Subcutaneous abdominal adipose tissue (tissue), 5 donors: ENCODE measurements around the gene POLD3.

Source experiments
- H3K27ac ChIP-seq: one replicate; pipeline ENCODE4 v1.7.0; 2013; ENCODE audit warnings: low read depth, mild to moderate bottlenecking, inconsistent platforms, low read length, moderate library complexity
- H3K27me3 ChIP-seq, 5 donors: one replicate each; pipeline ENCODE4 v1.7.0; 2013; ENCODE audit warnings: low read length in 5 of 5, inconsistent platforms in 1 of 5; ENCODE audit not compliant: control insufficient read depth in 5 of 5, insufficient read depth in 4 of 5
- H3K36me3 ChIP-seq, 5 donors: one replicate each; pipeline ENCODE4 v1.7.0; 2013; ENCODE audit warnings: low read length in 5 of 5; ENCODE audit not compliant: control insufficient read depth in 5 of 5, insufficient read depth in 5 of 5
- H3K4me1 ChIP-seq, 5 donors: one replicate each; pipeline ENCODE4 v1.7.0; 2013; ENCODE audit warnings: low read length in 5 of 5, mild to moderate bottlenecking in 3 of 5, moderate library complexity in 1 of 5; ENCODE audit not compliant: control insufficient read depth in 5 of 5, insufficient read depth in 5 of 5
- H3K4me3 ChIP-seq, 5 donors: one replicate each; pipeline ENCODE4 v1.7.0; 2013; ENCODE audit warnings: low read length in 5 of 5, low read depth in 1 of 5
- H3K9ac ChIP-seq, 5 donors: one replicate each; pipeline ENCODE4 v1.7.0; 2013; ENCODE audit warnings: low read length in 5 of 5, mild to moderate bottlenecking in 4 of 5, moderate library complexity in 3 of 5
- H3K9me3 ChIP-seq, 5 donors: one replicate each; pipeline ENCODE4 v1.7.0; 2013; ENCODE audit warnings: low read length in 5 of 5; ENCODE audit not compliant: control insufficient read depth in 5 of 5
- donor health status: healthy.
- donor health status: healthy.
- donor health status: healthy.
- donor health status: healthy.
- donor health status: healthy.

Gene POLD3

DNA sequence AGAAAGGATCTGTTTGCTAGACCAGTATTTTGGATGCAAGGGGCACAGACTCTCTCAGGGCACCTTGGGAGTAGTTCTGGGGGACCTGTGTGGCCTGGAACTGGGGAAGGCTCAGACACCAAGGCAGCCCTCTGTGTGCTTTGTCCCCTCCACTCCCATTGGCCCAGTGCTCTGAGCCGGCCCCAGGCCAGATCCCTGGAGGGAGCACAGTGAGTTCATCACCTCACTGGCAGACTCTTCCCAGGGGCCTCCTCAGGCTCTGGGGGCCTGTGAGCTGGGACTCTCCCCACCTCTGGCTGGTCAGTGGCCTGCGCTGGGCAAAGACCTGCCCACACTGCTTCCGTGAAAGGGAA, 87.1 kb downstream of the POLD3 start:
- Histone ChIP-seq H3K9me3 (no peaks in the 10 kb centered on the region), H3K27ac (no peak overlapping the region), H3K27me3 (no peaks in the 10 kb centered on the region)

DNA sequence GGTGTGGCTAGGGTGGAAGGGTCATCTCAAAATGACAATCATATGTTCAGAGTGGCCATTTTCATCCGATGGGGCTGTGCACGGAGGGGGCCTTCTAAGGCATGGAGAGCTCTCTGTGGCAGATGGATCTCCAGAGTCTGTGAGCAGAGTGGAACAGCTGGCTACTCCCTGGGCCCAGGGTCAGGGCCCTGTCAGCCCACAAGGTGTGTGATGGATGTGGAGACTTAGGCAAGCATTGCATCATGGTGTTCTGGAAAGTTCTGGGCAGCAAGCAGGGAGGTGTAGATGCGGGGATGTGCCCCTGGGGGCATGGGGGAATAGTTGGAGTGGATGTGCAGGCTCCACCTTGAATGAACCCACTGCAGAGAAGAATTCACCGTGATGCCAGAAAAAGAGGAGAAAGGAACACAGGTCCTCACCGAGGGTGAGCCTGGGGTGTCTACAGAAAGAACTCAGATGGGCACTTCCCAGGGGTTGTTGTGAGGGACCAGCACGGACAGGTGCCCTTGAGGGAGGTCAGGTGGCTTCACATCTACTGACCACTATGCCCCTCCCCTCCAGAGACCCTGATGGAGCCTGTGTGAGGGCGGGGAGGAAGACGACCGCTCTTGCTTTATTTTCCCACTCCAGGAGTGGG, 87.8 kb downstream of the POLD3 start:
- Histone ChIP-seq H3K4me3 (no peak overlapping the region), H3K4me1 (peaks cover 0 to 11% (median 8%) of the 10 kb centered on the region in 5 donors), H3K9ac (no peak overlapping the region), H3K9me3 (no peaks in the 10 kb centered on the region), H3K27me3 (no peaks in the 10 kb centered on the region), H3K27ac (no peak overlapping the region), H3K36me3 (no peaks in the 10 kb centered on the region)

More for the DNA sequence above, 87.1 kb downstream of the POLD3 start:
- Histone ChIP-seq H3K4me1 (peaks cover 0 to 10% (median 8%) of the 10 kb centered on the region in 5 donors), H3K9ac (no peak overlapping the region), H3K4me3 (no peak overlapping the region), H3K36me3 (no peaks in the 10 kb centered on the region)

DNA sequence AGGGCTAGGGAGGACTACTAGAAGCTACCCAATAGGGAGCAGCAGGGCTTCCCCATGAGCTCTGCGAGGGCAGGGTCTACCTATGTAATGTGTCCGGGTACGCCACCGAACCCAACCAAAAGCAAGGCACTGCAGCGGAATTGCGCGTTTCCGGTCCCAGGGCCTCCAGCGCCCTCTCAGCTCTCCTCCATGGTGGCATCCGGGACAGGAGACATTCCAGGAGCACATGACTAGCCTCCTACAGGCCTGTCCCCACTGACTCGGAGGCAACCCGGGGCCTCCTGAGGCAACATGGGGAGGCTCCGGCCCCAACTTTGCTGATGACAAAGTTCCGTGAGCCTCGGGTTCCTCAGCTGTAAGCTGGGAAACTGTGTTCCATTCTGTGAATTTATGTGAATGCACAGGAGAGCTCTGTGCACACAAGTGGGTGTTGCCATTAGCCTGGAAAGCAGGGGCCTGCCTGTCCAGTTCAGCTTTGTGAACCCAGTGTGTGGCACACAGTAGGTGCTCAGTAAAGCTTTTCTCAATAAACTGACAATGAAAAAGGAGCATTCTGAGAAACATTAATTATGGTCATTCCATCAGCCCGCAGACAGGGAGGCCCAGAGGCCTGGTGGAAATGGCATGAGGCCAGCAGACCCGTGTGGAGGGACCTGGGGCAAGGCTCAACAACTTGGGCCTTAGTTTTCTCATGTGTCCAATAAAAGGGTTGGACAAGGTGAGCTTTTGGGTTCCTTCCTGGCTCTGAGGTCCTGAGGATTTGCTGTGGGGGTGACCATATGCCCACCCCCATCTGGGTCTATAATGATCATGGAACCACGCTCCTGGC, 88.5 kb downstream of the POLD3 start:
- no peaks in the 10 kb centered on the region for H3K36me3 ChIP-seq
- H3K4me1 ChIP-seq = peaks cover 0 to 11% (median 8%) of the 10 kb centered on the region in 5 donors
- H3K9me3 ChIP-seq = peaks cover 0 to 3% (median 0%) of the 10 kb centered on the region in 5 donors
- H3K27ac ChIP-seq = no peak overlapping the region
- H3K27me3 ChIP-seq = no peaks in the 10 kb centered on the region
- no peak overlapping the region for H3K4me3 ChIP-seq
- no peak overlapping the region for H3K9ac ChIP-seq

DNA sequence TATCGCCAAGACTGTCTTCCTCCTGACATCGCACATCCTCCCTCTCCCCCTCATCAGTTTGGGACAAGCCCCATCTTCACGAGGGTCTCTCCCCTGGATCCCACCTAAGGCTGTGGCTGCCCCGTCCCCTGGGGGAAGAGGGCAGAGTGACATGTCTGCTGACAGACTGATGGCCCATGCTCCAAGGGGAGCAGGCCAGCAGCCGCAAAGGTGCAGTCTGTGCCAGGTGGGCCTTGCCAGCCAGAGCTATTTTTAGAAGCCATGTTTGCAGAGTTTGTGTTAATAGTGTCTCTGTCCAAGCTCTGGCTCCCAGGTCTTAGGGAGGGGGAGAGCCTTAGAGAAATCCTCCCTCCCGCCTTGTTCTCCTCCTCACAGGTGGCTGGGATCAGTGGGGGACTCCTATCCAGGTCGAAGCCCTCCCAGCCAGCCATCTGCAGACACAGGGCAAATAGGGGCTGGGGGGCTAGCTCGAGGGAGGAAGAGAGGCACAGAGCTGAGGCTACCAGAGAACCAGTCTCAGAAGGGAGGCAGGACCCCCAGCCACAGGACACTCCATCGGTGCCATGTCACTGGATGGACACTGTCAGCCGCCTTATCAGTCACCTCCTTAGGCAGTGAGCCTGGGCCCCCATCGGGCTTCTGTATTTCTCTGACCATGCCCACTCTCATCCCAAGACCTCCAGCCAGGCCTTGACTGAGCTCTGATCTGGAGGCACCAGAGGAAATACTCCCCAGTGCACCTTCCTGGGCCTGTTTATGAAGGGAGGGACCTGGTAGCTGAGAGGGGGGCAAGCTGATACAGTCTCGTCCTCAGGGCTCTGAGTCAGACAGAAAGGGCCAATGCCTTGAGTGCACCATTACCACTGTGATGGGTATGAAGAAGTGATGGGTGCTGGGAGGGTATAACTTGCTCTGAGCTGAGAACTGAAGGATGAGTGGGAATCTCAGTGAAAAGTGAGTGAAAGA, 89.6 kb downstream of the POLD3 start:
- H3K9ac ChIP-seq = no peak overlapping the region
- no peaks in the 10 kb centered on the region for H3K27me3 ChIP-seq
- no peak overlapping the region for H3K27ac ChIP-seq
- no peaks in the 10 kb centered on the region for H3K36me3 ChIP-seq
- H3K9me3 ChIP-seq = peaks cover 0 to 4% (median 0%) of the 10 kb centered on the region in 5 donors
- peaks cover 0 to 13% (median 10%) of the 10 kb centered on the region in 5 donors for H3K4me1 ChIP-seq
- H3K4me3 ChIP-seq = no peak overlapping the region

DNA sequence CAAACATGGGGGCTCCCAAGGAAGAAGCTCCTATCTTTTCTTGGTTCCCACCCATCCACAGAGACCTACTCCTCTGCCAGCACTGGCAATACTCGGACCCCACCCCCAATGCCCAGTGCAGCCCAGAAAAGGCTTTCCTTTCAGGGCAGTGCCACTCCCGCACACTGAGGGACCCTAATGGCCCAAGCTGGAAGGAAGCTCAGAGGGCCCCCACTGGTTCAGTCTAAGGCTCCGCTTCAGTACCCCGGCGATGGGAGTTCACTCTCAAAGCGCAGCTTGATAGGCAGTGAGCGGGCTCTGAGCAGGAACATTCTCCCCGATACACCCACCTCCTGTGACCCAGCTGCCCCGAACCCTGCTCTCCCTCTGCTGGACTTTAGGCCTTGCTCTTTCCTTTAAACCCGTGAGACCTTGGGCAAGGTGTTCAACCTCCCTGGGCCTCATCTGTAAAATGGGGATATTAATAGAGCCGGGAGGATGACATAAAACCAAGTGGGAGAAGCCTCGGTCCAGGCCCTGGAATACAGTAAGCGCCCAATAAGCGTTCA, 90.4 kb downstream of the POLD3 start:
- peaks cover 0 to 13% (median 10%) of the 10 kb centered on the region in 5 donors for H3K4me1 ChIP-seq
- H3K9ac ChIP-seq = peak overlapping the region in 4 of 5 donors; percentile 11 to 45 (median 36)
- H3K9me3 ChIP-seq = peaks cover 0 to 10% (median 5%) of the 10 kb centered on the region in 5 donors
- H3K36me3 ChIP-seq = no peaks in the 10 kb centered on the region
- H3K4me3 ChIP-seq = peak overlapping the region in 4 of 5 donors; percentile 48 to 58 (median 53)
- H3K27me3 ChIP-seq = no peaks in the 10 kb centered on the region
- no peak overlapping the region for H3K27ac ChIP-seq

DNA sequence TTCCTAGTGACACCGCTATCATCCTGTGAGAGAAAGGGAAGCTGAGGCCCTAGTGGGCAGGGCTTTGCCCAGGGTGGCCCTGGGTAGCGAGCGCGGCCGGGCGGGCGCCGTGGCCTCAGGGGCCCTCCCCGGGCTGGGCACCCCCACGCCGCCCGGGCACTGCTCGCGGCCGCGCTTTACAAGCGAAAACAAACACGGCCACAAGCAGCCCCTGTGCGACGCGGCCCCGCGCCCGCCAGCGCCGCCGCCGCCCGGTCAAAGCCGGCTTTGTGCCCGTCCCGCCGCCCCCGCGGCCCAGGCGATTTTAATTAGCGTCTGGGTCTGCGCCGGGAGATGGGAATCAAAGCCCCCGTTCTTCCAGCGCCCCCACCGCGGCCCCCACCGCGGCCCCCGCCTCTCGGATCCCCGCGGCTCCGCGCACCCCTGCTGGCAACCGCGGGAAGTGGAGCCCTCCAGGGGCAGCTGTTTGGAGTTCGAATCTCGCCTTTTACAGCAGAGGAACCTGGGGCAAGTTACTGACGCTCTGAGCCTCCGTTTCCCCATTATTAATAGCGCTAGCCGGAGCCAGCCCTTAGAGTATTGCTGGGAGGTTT, 91.0 kb downstream of the POLD3 start:
- Histone ChIP-seq H3K4me3 (peak overlapping the region; percentile 41 to 58 (median 50)), H3K27ac (no peak overlapping the region), H3K9ac (peak overlapping the region in 4 of 5 donors; percentile 11 to 45 (median 37)), H3K27me3 (no peaks in the 10 kb centered on the region), H3K9me3 (peaks cover 0 to 10% (median 5%) of the 10 kb centered on the region in 5 donors), H3K36me3 (no peaks in the 10 kb centered on the region), H3K4me1 (peaks cover 0 to 13% (median 10%) of the 10 kb centered on the region in 5 donors)

DNA sequence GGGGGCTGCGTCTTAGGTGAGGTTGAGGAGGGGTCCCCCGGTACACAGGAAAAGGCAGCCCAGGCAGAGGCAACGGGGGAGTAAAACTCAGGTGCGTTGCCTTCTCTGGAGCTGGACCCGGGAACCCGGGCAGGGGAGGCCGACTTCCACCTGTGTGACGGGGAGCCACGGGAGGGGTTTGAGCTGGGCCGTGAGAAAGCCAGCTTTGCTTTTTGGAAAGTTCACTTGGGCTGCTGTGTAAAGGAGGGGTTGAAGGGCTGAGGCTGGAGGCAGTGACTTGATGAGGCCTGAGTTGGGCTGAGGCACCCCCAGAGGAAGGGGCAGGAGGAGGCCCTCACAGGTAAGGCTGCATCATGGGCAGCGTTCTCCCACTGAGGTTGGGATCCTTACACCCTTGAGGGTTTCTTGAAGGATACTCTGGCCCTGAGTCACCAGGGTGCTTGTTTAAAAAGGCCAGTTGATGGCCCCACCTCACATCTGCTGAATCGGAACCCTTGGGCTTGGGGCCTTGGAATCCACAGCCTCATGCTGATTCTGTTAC, 91.6 kb downstream of the POLD3 start:
- no peaks in the 10 kb centered on the region for H3K27me3 ChIP-seq
- H3K9me3 ChIP-seq = peaks cover 0 to 10% (median 5%) of the 10 kb centered on the region in 5 donors
- peak overlapping the region in 4 of 5 donors; percentile 41 to 58 (median 53) for H3K4me3 ChIP-seq
- H3K27ac ChIP-seq = no peak overlapping the region
- H3K36me3 ChIP-seq = no peaks in the 10 kb centered on the region
- H3K4me1 ChIP-seq = peaks cover 0 to 13% (median 10%) of the 10 kb centered on the region in 5 donors
- H3K9ac ChIP-seq = peak overlapping the region in 2 of 5 donors; percentile 36 to 38

DNA sequence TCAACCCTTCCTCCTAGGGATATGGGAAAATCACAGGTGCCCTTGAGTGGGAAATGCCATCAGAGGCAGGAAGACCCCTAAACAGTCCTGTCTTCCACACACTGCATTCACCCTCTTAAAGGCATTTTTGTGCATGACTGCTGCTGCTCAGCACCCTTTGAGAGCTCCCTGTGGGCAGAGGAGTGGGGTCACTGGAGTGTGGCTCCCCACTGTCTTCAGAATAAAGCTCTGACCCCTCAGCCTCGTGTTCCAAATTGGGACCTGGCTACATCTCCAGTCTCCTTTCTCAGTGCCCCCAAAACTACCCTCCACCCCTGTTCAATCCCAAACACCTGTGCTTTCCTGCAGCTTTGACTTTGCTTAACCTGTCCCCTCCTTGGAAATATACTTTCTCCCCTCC, 92.3 kb downstream of the POLD3 start:
- Histone ChIP-seq H3K4me1 (peaks cover 0 to 13% (median 10%) of the 10 kb centered on the region in 5 donors), H3K9ac (no peak overlapping the region), H3K36me3 (no peaks in the 10 kb centered on the region), H3K27me3 (no peaks in the 10 kb centered on the region), H3K27ac (no peak overlapping the region), H3K4me3 (no peak overlapping the region), H3K9me3 (peaks cover 0 to 10% (median 5%) of the 10 kb centered on the region in 5 donors)

DNA sequence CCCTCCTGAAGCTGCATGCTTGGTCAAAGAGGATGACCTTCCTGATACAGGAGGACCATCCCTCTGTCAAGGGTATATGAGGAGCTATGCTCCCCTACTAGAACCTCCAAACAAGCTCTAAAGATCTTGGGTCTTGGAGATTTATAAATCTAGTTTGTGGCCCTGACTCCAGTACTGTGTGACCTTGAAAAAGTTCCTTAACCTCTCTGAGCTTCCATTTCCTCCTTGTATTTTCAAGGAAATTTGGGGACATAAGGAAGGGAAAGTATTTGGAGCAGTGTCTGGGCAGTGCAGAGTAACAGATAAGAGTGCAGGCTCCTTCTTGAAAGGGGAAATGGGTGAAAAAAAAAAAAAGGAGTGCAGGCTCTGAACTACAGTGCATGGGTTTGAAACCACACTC, 93.0 kb downstream of the POLD3 start:
- Histone ChIP-seq H3K9ac (no peak overlapping the region), H3K27ac (no peak overlapping the region), H3K4me3 (no peak overlapping the region)

More for the DNA sequence above, 93.0 kb downstream of the POLD3 start:
- Histone ChIP-seq H3K9me3 (peaks cover 0 to 10% (median 5%) of the 10 kb centered on the region in 5 donors), H3K36me3 (no peaks in the 10 kb centered on the region), H3K4me1 (peaks cover 0 to 13% (median 10%) of the 10 kb centered on the region in 5 donors), H3K27me3 (no peaks in the 10 kb centered on the region)
